Uterus (tissue), 2 donors: ENCODE data around the gene PEX11B.
A peak's percentile ranks its signal among the peaks of the same experiment; 100 is the strongest.

Source experiments
- CTCF ChIP-seq, 4 experiments: fragments of 200-600 bp in 2 of 4; fragments of 450-650 bp in 2 of 4; sonication (generic) in 2 of 4; IDR thresholded peaks; one replicate each; pipeline ENCODE4 v1.5.1; 2016 to 2019; ENCODE audit warnings: antibody characterized with exemption in 4 of 4, mild to moderate bottlenecking in 2 of 4, moderate library complexity in 1 of 4
- POLR2A ChIP-seq, 2 donors: fragments of 450-650 bp; IDR thresholded peaks; one replicate each; pipeline ENCODE4 v1.6.1; 2016; ENCODE audit warnings: antibody characterized with exemption in 2 of 2, mild to moderate bottlenecking in 1 of 2, moderate library complexity in 1 of 2

DNA sequence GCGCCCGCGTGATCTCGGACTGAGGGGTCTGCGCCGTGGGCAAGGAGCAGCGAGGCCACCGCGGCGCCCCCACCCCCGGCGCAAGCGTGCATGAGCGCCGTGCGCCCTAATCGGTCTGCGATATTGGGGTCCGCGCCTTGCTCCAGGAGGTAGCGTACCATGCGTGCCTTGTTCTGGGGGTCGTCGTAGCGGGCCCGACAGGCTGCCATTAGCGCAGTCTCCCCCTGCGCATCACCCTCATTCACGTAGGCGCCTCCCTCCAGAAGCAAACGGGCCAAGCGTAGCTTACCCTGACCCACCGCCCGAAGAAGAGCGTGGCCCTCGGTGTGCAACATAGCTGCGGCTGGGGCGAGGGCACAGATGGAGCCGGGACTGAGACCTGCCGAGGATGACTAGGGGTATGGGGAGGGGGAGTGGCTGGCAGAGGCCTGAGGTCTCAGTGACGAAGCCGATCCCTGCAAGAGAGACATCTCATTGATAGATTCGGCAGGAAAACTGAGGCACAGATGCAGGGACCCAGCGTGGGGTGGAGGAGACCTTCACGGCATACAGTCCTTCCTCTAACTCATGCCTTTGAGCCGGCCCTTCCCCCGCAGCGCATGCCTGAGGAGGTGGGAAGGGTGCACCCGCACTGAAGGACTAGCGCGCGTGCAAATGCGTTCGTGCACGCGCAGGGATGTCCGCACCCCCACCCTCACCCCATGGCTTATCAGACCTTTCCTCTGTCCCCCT, 43.1 kb upstream of the PEX11B start:
- TF ChIP-seq CTCF (IDR thresholded peaks at IDR 0.05) = no peak
- TF ChIP-seq POLR2A (IDR thresholded peaks at IDR 0.05) = peak in 1 of 2 donors; percentile 6
